Skeletal muscle tissue (tissue), 4 donors: ENCODE data around the gene CHFR. TPM values are rescaled to one million over a fixed set of nuclear protein-coding genes. Genes with fewer than 3 reads are reported as not detected.
"Not testable (repeated sequence)": the region's sequence is repeated elsewhere in the genome, so short reads cannot be mapped to it uniquely, and the experiment has no call there.

ENCODE experiments used
- H3K27ac ChIP-seq: one replicate; pipeline ENCODE4 v1.7.0; 2013; ENCODE audit warnings: mild to moderate bottlenecking, low read depth, low read length, inconsistent platforms
- H3K27me3 ChIP-seq, 3 donors: one replicate each; pipeline ENCODE4 v1.7.0; 2013; ENCODE audit warnings: low read length in 3 of 3; ENCODE audit not compliant: control insufficient read depth in 3 of 3, insufficient read depth in 3 of 3
- H3K36me3 ChIP-seq, 3 donors: one replicate each; pipeline ENCODE4 v1.7.0; 2013; ENCODE audit warnings: low read length in 3 of 3; ENCODE audit not compliant: control insufficient read depth in 3 of 3, insufficient read depth in 3 of 3
- H3K4me1 ChIP-seq, 3 donors: one replicate each; pipeline ENCODE4 v1.7.0; 2013; ENCODE audit warnings: low read length in 3 of 3, mild to moderate bottlenecking in 3 of 3; ENCODE audit not compliant: control insufficient read depth in 3 of 3, insufficient read depth in 3 of 3
- H3K4me3 ChIP-seq, 3 donors: one replicate each; pipeline ENCODE4 v1.7.0; 2013; ENCODE audit warnings: low read length in 3 of 3
- H3K9ac ChIP-seq, 3 donors: one replicate each; pipeline ENCODE4 v1.7.0; 2013; ENCODE audit warnings: low read length in 3 of 3, mild to moderate bottlenecking in 3 of 3, moderate library complexity in 2 of 3, low read depth in 1 of 3
- H3K9me3 ChIP-seq, 3 donors: one replicate each; pipeline ENCODE4 v1.7.0; 2013; ENCODE audit warnings: low read length in 3 of 3; ENCODE audit not compliant: control insufficient read depth in 3 of 3
- total RNA-seq: library from RNA; depleted of rRNA; stranded (reverse); fragments of >200 nt; gene quantifications from one replicate; pipeline ENCODE4 v1.2.3, GENCODE V29; 2014
- donor health status: Osteomylitis.

Gene CHFR
- total RNA-seq, 1 donor from 2014 or later: 14.1 TPM

DNA sequence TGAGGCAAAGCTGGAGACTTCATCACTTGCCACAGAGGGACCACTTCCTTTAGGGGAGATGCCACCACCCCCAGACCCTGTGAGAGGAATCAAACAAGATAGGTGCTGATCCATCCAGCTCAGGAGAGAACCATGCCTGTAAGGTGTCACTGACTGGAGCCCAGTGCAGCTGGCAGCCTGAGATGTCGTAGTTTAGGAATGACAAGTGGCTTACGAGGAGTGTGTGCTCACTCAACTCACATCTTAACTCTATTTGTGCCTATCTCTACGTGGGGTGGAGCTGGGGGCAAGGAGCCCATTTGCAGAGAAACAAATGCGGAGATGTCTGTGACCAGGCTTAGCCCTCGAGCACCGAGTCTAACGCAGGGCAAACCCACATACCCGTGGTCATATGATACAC, 25.8 kb downstream of the CHFR start:
- no peaks in the 10 kb centered on the region for H3K27me3 ChIP-seq
- no peaks in the 10 kb centered on the region for H3K9me3 ChIP-seq
- no peak overlapping the region for H3K9ac ChIP-seq
- peaks cover 32 to 42% (median 41%) of the 10 kb centered on the region in 3 donors for H3K36me3 ChIP-seq
- no peaks in the 10 kb centered on the region for H3K4me1 ChIP-seq
- H3K4me3 ChIP-seq: no peak overlapping the region
- H3K27ac ChIP-seq: no peak overlapping the region

DNA sequence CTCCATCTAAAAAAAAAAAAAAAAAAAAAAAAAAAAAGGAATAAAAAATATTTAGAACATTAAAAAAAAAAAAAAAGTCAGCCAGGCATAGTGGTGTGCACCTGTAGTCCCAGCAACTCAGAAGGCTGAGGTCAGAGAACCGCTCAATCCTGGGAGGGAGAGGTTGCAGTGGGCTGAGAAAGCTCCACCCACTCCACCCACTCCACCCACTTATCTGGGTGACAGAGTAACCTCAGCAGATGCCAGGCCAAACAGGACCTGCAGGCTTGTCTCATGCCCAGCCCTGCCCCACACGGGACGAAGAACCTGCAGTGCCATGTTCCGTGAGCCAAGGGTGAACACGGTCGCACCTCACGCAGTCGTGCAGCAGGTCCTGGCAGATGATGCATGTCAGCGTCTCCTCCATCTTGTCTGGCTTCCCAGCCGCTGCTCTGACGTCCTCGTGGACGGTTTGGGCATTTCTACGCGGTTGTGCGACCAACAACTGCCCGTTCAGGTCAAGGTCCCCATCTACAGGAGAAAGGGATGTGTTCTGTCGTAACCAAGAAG, 28.6 kb downstream of the CHFR start:
- no peak overlapping the region for H3K4me3 ChIP-seq
- H3K9me3 ChIP-seq: no peaks in the 10 kb centered on the region
- H3K27ac ChIP-seq: no peak overlapping the region
- no peak overlapping the region for H3K9ac ChIP-seq
- peaks cover 44 to 49% (median 45%) of the 10 kb centered on the region in 3 donors for H3K36me3 ChIP-seq
- no peaks in the 10 kb centered on the region for H3K4me1 ChIP-seq
- no peaks in the 10 kb centered on the region for H3K27me3 ChIP-seq

GRCh38 chr12:132857019-132857418, 30.4 kb downstream of the CHFR start:
- H3K27me3 ChIP-seq, H3K9ac ChIP-seq, H3K4me3 ChIP-seq, H3K27ac ChIP-seq, H3K4me1 ChIP-seq, H3K9me3 ChIP-seq: not testable (repeated sequence)
- peaks cover 59 to 62% (median 60%) of the 10 kb centered on the region in 3 donors for H3K36me3 ChIP-seq

- H3K9ac ChIP-seq: no peak overlapping the region
- H3K27ac ChIP-seq: no peak overlapping the region
- H3K9me3 ChIP-seq: no peaks in the 10 kb centered on the region
- H3K36me3 ChIP-seq: peaks cover 58 to 61% (median 58%) of the 10 kb centered on the region in 3 donors
- no peaks in the 10 kb centered on the region for H3K4me1 ChIP-seq
- no peaks in the 10 kb centered on the region for H3K27me3 ChIP-seq
- H3K4me3 ChIP-seq: no peak overlapping the region
These were observed 30.8 kb downstream of the CHFR start for GRCh38 chr12:132856581-132856980.

DNA sequence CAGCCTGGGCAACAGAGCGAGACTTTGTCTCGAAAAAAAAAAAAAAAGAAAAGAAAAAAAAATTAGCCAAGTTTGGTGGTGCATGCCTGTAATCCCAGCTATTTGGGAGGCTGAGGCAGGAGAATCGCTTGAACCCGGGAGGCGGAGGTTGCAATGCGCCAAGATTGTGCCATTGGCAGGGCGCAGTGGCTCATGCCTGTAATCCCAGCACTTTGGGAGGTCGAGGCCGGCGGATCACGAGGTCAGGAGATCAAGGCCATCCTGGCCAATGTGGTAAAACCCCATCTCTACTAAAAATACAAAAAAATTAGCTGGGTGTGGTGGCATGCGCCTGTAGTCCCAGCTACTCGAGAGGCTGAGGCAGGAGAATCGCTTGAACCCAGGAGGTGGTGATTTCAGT, 32.2 kb downstream of the CHFR start:
- H3K4me1 ChIP-seq, H3K27me3 ChIP-seq, H3K27ac ChIP-seq, H3K4me3 ChIP-seq, H3K9me3 ChIP-seq, H3K9ac ChIP-seq: not testable (repeated sequence)
- peaks cover 62 to 64% (median 62%) of the 10 kb centered on the region in 3 donors for H3K36me3 ChIP-seq

DNA sequence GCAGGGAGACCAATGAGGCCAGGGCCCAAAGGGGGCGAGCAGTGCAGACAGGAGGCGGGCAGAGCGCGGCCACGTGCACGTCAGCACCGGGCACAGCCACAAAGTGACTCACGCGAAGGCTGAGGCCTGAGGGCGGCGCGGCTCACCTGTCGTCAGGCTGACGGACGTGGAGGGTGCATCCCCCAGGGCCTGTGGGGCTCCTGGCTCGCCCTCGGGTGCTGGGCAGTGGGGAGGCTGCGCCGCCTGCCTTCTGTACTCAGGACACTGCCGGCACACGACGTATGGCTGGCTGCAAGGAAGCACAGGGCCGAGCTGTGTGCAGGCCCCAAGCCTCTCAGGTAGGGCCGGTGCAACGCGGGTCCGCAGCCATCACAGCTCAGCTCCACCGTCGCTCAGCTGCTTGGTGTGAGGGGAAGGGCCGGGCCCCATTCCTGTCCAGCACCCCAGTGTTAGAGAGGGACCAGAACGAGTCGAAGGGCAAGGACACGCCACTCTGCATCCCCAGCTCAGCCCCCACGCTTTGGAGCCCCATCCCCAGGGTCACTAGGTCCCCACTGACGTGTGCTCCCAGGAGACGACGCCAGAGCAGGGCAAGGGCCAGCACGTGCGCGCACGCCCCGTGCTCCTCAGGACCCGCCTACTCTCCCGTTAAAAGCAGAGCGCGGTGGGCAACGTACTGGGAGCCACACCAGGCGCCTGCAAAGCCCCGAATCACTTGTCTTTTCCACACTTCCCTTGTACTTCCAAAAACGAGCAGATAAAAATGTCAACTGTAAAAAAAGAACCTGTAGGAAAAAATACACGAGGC, 33.9 kb downstream of the CHFR start:
- Histone ChIP-seq H3K4me3 (no peak overlapping the region), H3K9me3 (no peaks in the 10 kb centered on the region), H3K9ac (no peak overlapping the region), H3K27me3 (no peaks in the 10 kb centered on the region), H3K36me3 (peaks cover 57 to 61% (median 60%) of the 10 kb centered on the region in 3 donors), H3K27ac (no peak overlapping the region), H3K4me1 (no peaks in the 10 kb centered on the region)

GRCh38 chr12:132852496-132852895, 34.9 kb downstream of the CHFR start:
- no peak overlapping the region for H3K4me3 ChIP-seq
- H3K4me1 ChIP-seq: no peaks in the 10 kb centered on the region
- no peak overlapping the region for H3K27ac ChIP-seq
- H3K36me3 ChIP-seq: peaks cover 59 to 66% (median 61%) of the 10 kb centered on the region in 3 donors
- H3K9ac ChIP-seq: no peak overlapping the region
- no peaks in the 10 kb centered on the region for H3K27me3 ChIP-seq
- no peaks in the 10 kb centered on the region for H3K9me3 ChIP-seq

GRCh38 chr12:132851465-132851864, 35.9 kb downstream of the CHFR start:
- Histone ChIP-seq H3K4me1 (no peaks in the 10 kb centered on the region), H3K9me3 (no peaks in the 10 kb centered on the region), H3K27me3 (no peaks in the 10 kb centered on the region), H3K9ac (no peak overlapping the region), H3K27ac (no peak overlapping the region), H3K36me3 (peaks cover 58 to 64% (median 62%) of the 10 kb centered on the region in 3 donors), H3K4me3 (no peak overlapping the region)

DNA sequence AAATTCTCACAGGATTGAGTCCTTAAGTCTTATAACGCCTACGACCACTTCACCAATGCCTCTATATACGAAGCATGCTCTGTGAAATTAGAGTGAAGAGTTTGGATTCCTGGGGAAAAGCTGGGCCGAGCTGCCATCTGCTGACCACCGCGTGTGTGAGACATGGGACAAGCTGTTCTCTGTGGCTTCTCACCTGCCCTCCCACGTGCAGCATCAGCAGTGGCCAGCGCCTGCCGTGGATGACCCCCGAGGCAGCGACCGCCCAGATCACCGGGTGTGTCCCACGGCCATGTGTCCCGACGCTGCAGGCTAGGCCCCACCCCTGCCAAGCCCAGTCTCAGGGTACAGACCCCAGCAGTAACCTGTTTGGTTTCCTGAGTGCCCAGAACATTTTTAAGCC, 37.1 kb downstream of the CHFR start:
- H3K27me3 ChIP-seq: no peaks in the 10 kb centered on the region
- H3K27ac ChIP-seq: no peak overlapping the region
- H3K36me3 ChIP-seq: peaks cover 50 to 62% (median 60%) of the 10 kb centered on the region in 3 donors
- H3K4me1 ChIP-seq: no peaks in the 10 kb centered on the region
- no peak overlapping the region for H3K4me3 ChIP-seq
- no peaks in the 10 kb centered on the region for H3K9me3 ChIP-seq
- H3K9ac ChIP-seq: no peak overlapping the region

GRCh38 chr12:132848521-132848920, 38.9 kb downstream of the CHFR start:
- H3K4me3 ChIP-seq: no peak overlapping the region
- peaks cover 43 to 57% (median 52%) of the 10 kb centered on the region in 3 donors for H3K36me3 ChIP-seq
- H3K9ac ChIP-seq: no peak overlapping the region
- H3K27me3 ChIP-seq: no peaks in the 10 kb centered on the region
- no peaks in the 10 kb centered on the region for H3K9me3 ChIP-seq
- H3K27ac ChIP-seq: no peak overlapping the region
- H3K4me1 ChIP-seq: no peaks in the 10 kb centered on the region
